GM20000 (cell line): ENCODE results near the gene RAP1GAP.

Experiments used
- DNase-seq: peaks from one replicate; pipeline ENCODE4 v3.0.0; 2012; ENCODE audit warnings: low spot score
- TF ChIP-seq, protein P1 (sequence below): IDR thresholded peaks from 2 replicates; pipeline ENCODE4 v1.5.1; 2012; ENCODE audit warnings: mild to moderate bottlenecking, control low read depth; ENCODE audit errors: extremely low read depth, missing control alignments

The RAP1GAP gene

DNA sequence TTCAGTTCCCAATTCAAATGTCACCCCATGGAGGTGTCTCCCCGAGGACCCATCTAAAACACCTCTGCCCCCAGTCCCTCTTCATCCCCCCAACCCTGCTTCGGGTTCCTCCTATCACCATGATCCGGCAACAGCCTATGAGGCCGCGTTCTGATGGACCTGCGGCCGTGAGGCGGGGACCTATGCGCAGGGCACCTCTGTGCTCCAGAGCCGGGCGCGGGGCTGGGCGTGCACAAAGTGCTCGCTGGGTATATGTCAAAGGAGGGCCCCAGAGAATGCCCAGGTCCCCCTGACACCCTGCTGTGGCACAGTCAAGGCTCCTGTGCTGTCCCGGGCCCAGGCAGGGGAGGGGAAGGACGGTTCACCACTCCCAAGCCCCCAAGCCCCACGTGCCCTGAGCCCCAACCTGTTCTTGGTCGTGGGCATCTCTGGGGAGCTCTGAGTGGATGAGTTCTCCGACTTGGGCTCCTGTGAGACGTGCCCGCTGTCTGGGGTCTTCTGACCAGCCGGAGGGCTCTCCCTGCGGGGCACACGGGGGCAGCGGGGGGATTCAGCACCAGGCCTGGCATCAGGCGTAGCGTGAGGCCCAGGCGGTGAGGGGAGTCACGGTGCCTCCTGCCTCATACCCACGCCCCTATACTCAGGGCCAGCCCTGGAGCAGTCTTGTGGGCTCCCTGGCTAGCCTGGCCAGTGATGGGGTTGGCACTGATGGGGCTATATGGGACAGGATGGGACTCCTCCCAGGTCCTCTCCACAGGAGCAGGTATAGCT lies 67.7 kb downstream of the RAP1GAP start:
- DNase-seq: no peak
- TF ChIP-seq, protein P1, sequence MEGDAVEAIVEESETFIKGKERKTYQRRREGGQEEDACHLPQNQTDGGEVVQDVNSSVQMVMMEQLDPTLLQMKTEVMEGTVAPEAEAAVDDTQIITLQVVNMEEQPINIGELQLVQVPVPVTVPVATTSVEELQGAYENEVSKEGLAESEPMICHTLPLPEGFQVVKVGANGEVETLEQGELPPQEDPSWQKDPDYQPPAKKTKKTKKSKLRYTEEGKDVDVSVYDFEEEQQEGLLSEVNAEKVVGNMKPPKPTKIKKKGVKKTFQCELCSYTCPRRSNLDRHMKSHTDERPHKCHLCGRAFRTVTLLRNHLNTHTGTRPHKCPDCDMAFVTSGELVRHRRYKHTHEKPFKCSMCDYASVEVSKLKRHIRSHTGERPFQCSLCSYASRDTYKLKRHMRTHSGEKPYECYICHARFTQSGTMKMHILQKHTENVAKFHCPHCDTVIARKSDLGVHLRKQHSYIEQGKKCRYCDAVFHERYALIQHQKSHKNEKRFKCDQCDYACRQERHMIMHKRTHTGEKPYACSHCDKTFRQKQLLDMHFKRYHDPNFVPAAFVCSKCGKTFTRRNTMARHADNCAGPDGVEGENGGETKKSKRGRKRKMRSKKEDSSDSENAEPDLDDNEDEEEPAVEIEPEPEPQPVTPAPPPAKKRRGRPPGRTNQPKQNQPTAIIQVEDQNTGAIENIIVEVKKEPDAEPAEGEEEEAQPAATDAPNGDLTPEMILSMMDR: no peak

DNA sequence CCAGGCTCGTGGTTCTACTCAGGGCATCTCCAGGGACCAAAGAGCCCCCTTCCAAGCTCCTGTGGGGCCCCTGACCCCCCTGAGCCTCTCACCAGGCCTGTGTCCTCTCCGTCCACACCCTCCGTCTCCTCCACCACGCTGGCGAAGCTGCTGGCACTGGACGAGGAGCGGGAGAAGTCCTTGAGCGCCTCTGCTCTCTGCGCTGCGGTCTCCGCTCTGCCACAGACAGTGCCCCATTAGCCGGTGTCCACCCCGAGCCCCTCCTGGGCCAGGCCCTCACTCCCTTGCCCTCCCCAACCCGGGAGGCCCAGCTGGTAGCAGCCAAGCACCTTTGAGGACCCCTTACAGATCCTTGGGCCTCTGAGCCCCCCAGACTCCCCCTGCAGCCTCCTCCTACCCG lies 69.8 kb downstream of the RAP1GAP start:
- DNase-seq: no peak
- TF ChIP-seq, protein P1: no peak

DNA sequence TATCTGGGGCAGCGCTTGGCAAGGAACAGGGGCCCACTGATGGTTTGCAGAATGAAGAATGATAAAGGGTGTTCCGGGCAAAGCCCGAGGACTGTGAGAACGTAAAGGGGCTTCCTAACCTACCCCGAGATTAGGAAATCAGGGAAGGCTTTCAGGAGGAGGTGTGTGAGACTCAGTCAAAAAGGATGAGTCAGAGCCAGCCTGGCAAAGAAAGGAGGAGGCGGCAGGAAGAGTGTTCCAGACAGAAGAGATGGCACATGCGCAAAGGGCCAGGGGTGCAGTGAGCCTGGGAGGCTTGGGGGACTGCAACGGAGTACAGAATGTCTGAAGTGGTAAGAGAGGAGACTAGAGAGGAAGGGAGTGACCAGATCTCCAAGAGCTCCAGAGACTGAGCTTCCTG lies 70.3 kb downstream of the RAP1GAP start:
- TF ChIP-seq, protein P1: no peak
- no peak for DNase-seq

DNA sequence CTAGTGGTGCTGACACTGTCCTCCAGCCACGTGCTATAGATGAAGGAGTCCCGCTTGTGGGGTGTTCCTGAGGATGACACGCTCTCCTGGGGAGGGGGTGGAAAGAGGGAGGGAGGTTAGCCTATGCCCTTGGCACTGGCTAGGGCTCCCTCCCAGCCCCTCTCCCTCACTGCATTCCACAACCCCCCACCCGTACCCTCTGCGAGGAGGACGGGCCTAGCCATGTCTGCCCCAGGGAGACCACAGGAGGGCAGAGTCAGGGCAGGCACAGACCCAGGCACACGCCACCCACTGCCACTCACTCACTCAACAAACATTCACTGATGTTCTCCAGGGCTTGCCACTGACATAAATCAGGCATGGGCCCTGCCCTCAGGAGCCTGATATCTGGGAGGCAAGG lies 70.7 kb downstream of the RAP1GAP start:
- TF ChIP-seq, protein P1: no peak
- no peak for DNase-seq

DNA sequence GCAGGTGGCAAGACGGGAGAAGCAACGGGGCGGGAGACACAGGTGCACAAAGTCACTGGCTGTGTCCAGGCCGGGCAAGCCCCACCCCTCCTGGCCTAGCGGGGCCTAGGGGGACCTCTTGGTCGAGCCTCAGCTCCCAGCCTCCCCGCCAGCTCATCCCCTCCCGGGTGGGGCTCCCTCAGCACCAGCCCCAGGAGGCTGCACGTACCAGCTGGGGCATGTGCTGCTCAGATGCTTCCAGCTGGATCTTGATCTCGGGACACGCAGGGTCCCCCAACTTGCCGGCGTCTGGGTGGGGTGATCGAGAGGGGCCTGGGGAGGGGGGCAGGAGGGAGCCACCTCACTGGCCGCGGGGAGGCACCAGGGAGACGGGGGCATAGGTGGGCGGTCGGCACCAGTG lies 71.4 kb downstream of the RAP1GAP start:
- TF ChIP-seq, protein P1: no peak
- no peak for DNase-seq

DNA sequence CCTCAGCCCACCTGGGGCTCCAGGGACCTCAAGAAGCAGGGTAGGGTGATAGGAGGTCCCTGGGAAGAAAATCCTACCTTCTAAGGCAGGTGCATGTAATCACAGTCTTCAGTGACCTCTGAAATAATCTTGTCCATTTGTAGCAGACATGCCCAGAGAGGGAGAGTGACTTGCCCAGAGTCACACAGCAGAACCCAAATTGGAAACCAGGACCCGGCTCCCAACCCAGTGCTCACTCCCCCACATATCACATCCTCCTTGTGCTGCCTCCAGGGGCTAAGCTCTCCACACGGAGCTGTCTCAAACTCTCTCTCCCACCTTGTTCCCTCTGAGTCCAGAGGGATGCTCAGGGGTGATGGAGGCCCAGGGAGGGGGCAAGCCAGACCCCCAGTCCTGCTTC lies 72.5 kb downstream of the RAP1GAP start:
- no peak for DNase-seq
- TF ChIP-seq, protein P1: no peak

DNA sequence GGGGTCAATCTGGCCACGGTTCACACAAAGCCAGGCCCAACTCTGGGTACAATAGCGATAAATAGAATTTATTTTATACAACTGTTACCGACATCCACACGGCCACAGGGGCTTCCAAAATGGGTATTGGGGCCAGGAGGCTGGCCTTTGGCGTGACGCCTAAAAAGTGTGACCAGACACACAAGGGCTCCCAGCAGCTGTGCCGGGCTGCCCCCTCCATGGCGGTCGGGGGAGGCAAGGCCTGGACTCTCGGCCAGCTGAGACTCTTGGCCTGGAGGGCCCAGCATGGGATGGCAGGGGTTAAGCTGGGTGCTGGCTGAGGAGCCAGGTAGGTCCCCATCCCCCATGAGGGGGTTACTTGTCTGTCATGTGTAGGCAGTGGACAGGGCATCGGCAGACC lies 73.0 kb downstream of the RAP1GAP start:
- DNase-seq: no peak
- TF ChIP-seq, protein P1: no peak
